Measurements from ENCODE around the gene FAF2. TPM values are rescaled to one million over a fixed set of nuclear protein-coding genes. Genes with fewer than 3 reads are reported as not detected.
"Not testable (repeated sequence)": the region's sequence is repeated elsewhere in the genome, so short reads cannot be mapped to it uniquely, and the experiment has no call there.

Gene FAF2
- total and polyA plus RNA-seq, 5 donors, result 9.7 to 25.2 (median 18.3) TPM

- H3K4me1 ChIP-seq (ENCODE audit: control insufficient read depth, insufficient read depth, low read length); H3K9me3 ChIP-seq (ENCODE audit: control insufficient read depth, low read length); intact Hi-C loops (cut with DNase I); H3K27ac ChIP-seq (ENCODE audit: low read length); DNase-seq; H3K27me3 ChIP-seq (ENCODE audit: control insufficient read depth, insufficient read depth); ATAC-seq; H3K4me3 ChIP-seq (ENCODE audit: low read length): not testable (repeated sequence)
- 96% methylated on average over 4 of the region's 4 CpGs for WGBS
These were observed 39.0 kb downstream of the FAF2 start for GRCh38 chr5:176487160-176487559.

GRCh38 chr5:176489077-176489476 is 40.9 kb downstream of the FAF2 start:
- intact Hi-C loops (cut with DNase I), result no loop called here
- no peak overlapping the region for H3K4me3 ChIP-seq (ENCODE audit: low read length)
- peaks cover 2% of the 10 kb centered on the region for H3K4me1 ChIP-seq (ENCODE audit: control insufficient read depth, insufficient read depth, low read length)
- DNase-seq (no peak), ATAC-seq (no peak)
- WGBS, result 90% methylated on average over 1 of the region's 1 CpG
- no peaks in the 10 kb centered on the region for H3K9me3 ChIP-seq (ENCODE audit: control insufficient read depth, low read length)
- no peak overlapping the region for H3K27ac ChIP-seq (ENCODE audit: low read length)
- no peaks in the 10 kb centered on the region for H3K27me3 ChIP-seq (ENCODE audit: control insufficient read depth, insufficient read depth)

- intact Hi-C loops (cut with DNase I), result no loop called here
- WGBS, result 100% methylated on average over 1 of the region's 1 CpG
- no peak for ATAC-seq
- no peaks in the 10 kb centered on the region for H3K27me3 ChIP-seq (ENCODE audit: control insufficient read depth, insufficient read depth)
- no peak for DNase-seq
- H3K9me3 ChIP-seq (ENCODE audit: control insufficient read depth, low read length), result no peaks in the 10 kb centered on the region
- H3K27ac ChIP-seq (ENCODE audit: low read length), result no peak overlapping the region
- no peaks in the 10 kb centered on the region for H3K4me1 ChIP-seq (ENCODE audit: control insufficient read depth, insufficient read depth, low read length)
- no peak overlapping the region for H3K4me3 ChIP-seq (ENCODE audit: low read length)
These were observed 42.1 kb downstream of the FAF2 start for GRCh38 chr5:176490301-176490700.

- DNase-seq (no peak), ATAC-seq (no peak)
- WGBS, result 76% methylated on average over 3 of the region's 3 CpGs
- Histone ChIP-seq H3K27me3 (ENCODE audit: control insufficient read depth, insufficient read depth) (no peaks in the 10 kb centered on the region), H3K4me3 (ENCODE audit: low read length) (no peak overlapping the region), H3K9me3 (ENCODE audit: control insufficient read depth, low read length) (no peaks in the 10 kb centered on the region), H3K27ac (ENCODE audit: low read length) (no peak overlapping the region), H3K4me1 (ENCODE audit: control insufficient read depth, insufficient read depth, low read length) (no peaks in the 10 kb centered on the region)
- intact Hi-C loops (cut with DNase I), result no loop called here
These were observed 42.9 kb downstream of the FAF2 start for GRCh38 chr5:176491101-176491502.

- Histone ChIP-seq H3K4me1 (ENCODE audit: control insufficient read depth, insufficient read depth, low read length) (no peaks in the 10 kb centered on the region), H3K4me3 (ENCODE audit: low read length) (no peak overlapping the region), H3K27ac (ENCODE audit: low read length) (no peak overlapping the region), H3K27me3 (ENCODE audit: control insufficient read depth, insufficient read depth) (no peaks in the 10 kb centered on the region), H3K9me3 (ENCODE audit: control insufficient read depth, low read length) (no peaks in the 10 kb centered on the region)
- DNase-seq (no peak), ATAC-seq (no peak)
- 86% methylated on average over 8 of the region's 8 CpGs for WGBS
- intact Hi-C loops (cut with DNase I), result no loop called here
These were observed 43.7 kb downstream of the FAF2 start for GRCh38 chr5:176491901-176492300.

- 46% methylated on average over 3 of the region's 3 CpGs for WGBS
- Histone ChIP-seq H3K27me3 (ENCODE audit: control insufficient read depth, insufficient read depth) (no peaks in the 10 kb centered on the region), H3K4me3 (ENCODE audit: low read length) (no peak overlapping the region), H3K27ac (ENCODE audit: low read length) (no peak overlapping the region), H3K9me3 (ENCODE audit: control insufficient read depth, low read length) (no peaks in the 10 kb centered on the region), H3K4me1 (ENCODE audit: control insufficient read depth, insufficient read depth, low read length) (no peaks in the 10 kb centered on the region)
- intact Hi-C loops (cut with DNase I), result no loop called here
- DNase-seq (no peak), ATAC-seq (no peak)
These were observed 44.2 kb downstream of the FAF2 start for GRCh38 chr5:176492431-176492830.

GRCh38 chr5:176497852-176498251 is 49.7 kb downstream of the FAF2 start:
- DNase-seq (no peak), ATAC-seq (no peak)
- Histone ChIP-seq H3K9me3 (ENCODE audit: control insufficient read depth, low read length) (no peaks in the 10 kb centered on the region), H3K4me1 (ENCODE audit: control insufficient read depth, insufficient read depth, low read length) (no peaks in the 10 kb centered on the region), H3K27ac (ENCODE audit: low read length) (no peak overlapping the region), H3K27me3 (ENCODE audit: control insufficient read depth, insufficient read depth) (no peaks in the 10 kb centered on the region), H3K4me3 (ENCODE audit: low read length) (no peak overlapping the region)
- intact Hi-C loops (cut with DNase I), result no loop called here
- WGBS, result 93% methylated on average over 9 of the region's 9 CpGs

GRCh38 chr5:176499273-176499672 is 51.1 kb downstream of the FAF2 start:
- no peaks in the 10 kb centered on the region for H3K9me3 ChIP-seq (ENCODE audit: control insufficient read depth, low read length)
- ATAC-seq (no peak), DNase-seq (no peak)
- no peaks in the 10 kb centered on the region for H3K27me3 ChIP-seq (ENCODE audit: control insufficient read depth, insufficient read depth)
- intact Hi-C loops (cut with DNase I), result no loop called here
- WGBS, result 89% methylated on average over 5 of the region's 5 CpGs
- H3K4me3 ChIP-seq (ENCODE audit: low read length), result no peak overlapping the region
- H3K4me1 ChIP-seq (ENCODE audit: control insufficient read depth, insufficient read depth, low read length), result no peaks in the 10 kb centered on the region
- no peak overlapping the region for H3K27ac ChIP-seq (ENCODE audit: low read length)

GRCh38 chr5:176500511-176500910 is 52.3 kb downstream of the FAF2 start:
- H3K4me3 ChIP-seq (ENCODE audit: low read length), result no peak overlapping the region
- WGBS, result 97% methylated on average over 3 of the region's 3 CpGs
- H3K4me1 ChIP-seq (ENCODE audit: control insufficient read depth, insufficient read depth, low read length), result no peaks in the 10 kb centered on the region
- ATAC-seq (no peak), DNase-seq (no peak)
- H3K27me3 ChIP-seq (ENCODE audit: control insufficient read depth, insufficient read depth), result no peaks in the 10 kb centered on the region
- H3K9me3 ChIP-seq (ENCODE audit: control insufficient read depth, low read length), result no peaks in the 10 kb centered on the region
- intact Hi-C loops (cut with DNase I), result no loop called here
- no peak overlapping the region for H3K27ac ChIP-seq (ENCODE audit: low read length)

- Histone ChIP-seq H3K4me1 (ENCODE audit: control insufficient read depth, insufficient read depth, low read length) (no peaks in the 10 kb centered on the region), H3K9me3 (ENCODE audit: control insufficient read depth, low read length) (no peaks in the 10 kb centered on the region), H3K27me3 (ENCODE audit: control insufficient read depth, insufficient read depth) (no peaks in the 10 kb centered on the region), H3K27ac (ENCODE audit: low read length) (no peak overlapping the region), H3K4me3 (ENCODE audit: low read length) (no peak overlapping the region)
- WGBS, result 98% methylated on average over 1 of the region's 1 CpG
- ATAC-seq (no peak), DNase-seq (no peak)
- intact Hi-C loops (cut with DNase I), result no loop called here
These were observed 53.1 kb downstream of the FAF2 start for GRCh38 chr5:176501333-176501732.

GRCh38 chr5:176503496-176503895 is 55.3 kb downstream of the FAF2 start:
- ATAC-seq, result no peak
- WGBS, result 96% methylated on average over 5 of the region's 5 CpGs
- H3K27me3 ChIP-seq (ENCODE audit: control insufficient read depth, insufficient read depth), result no peaks in the 10 kb centered on the region
- no peak overlapping the region for H3K4me3 ChIP-seq (ENCODE audit: low read length)
- no peak overlapping the region for H3K27ac ChIP-seq (ENCODE audit: low read length)
- no peak for DNase-seq
- no peaks in the 10 kb centered on the region for H3K4me1 ChIP-seq (ENCODE audit: control insufficient read depth, insufficient read depth, low read length)
- intact Hi-C loops (cut with DNase I), result no loop called here
- no peaks in the 10 kb centered on the region for H3K9me3 ChIP-seq (ENCODE audit: control insufficient read depth, low read length)

- Histone ChIP-seq H3K4me1 (ENCODE audit: control insufficient read depth, insufficient read depth, low read length) (no peaks in the 10 kb centered on the region), H3K27ac (ENCODE audit: low read length) (no peak overlapping the region), H3K27me3 (ENCODE audit: control insufficient read depth, insufficient read depth) (no peaks in the 10 kb centered on the region), H3K4me3 (ENCODE audit: low read length) (no peak overlapping the region), H3K9me3 (ENCODE audit: control insufficient read depth, low read length) (no peaks in the 10 kb centered on the region)
- intact Hi-C loops (cut with DNase I), result no loop called here
- ATAC-seq, result no peak
- DNase-seq, result no peak
- whole genome bisulfite sequencing, result 90% methylated on average over 2 of the region's 2 CpGs
These were observed 59.7 kb downstream of the FAF2 start for GRCh38 chr5:176507911-176508310.
